Common myeloid progenitor, CD34-positive (primary cell): ENCODE measurements around the gene TNFAIP8L3.

Experiments used
- CTCF ChIA-PET: fragments of 350-600 bp; sonication (Branson Sonifier 250); formaldehyde crosslinking; loops from one replicate; lab custom pipeline; 2021; ENCODE audit warnings: antibody characterized with exemption; lab: Charles Lee
- POLR2A ChIA-PET: fragments of 350-600 bp; sonication (Branson Sonifier 250); formaldehyde crosslinking; loops from one replicate; lab custom pipeline; 2021; ENCODE audit warnings: antibody characterized with exemption; lab: Charles Lee
- DNase-seq, 3 donors: peaks; one replicate each; pipeline versions ENCODE4 v3.0.0 to v3.0.0-alpha.2; 2013
- H3K27ac ChIP-seq, 2 experiments: 1 replicate in 1 of 2; 2 replicates in 1 of 2; pipeline ENCODE4 v1.7.0; 2013; ENCODE audit warnings: inconsistent platforms in 2 of 2, low read length in 2 of 2, mild to moderate bottlenecking in 2 of 2, low read depth in 1 of 2, moderate library complexity in 1 of 2; ENCODE audit not compliant: severe bottlenecking in 2 of 2, insufficient read depth in 1 of 2, poor library complexity in 1 of 2
- H3K27me3 ChIP-seq, 5 experiments: replicated peaks in 2 of 5; 1 replicate in 3 of 5; 2 replicates in 2 of 5; pipeline versions ENCODE4 v1.6.1 to v1.7.0; 2013; ENCODE audit warnings: low read length in 4 of 5, mild to moderate bottlenecking in 2 of 5, moderate library complexity in 2 of 5, inconsistent platforms in 1 of 5; ENCODE audit not compliant: insufficient read depth in 5 of 5, control insufficient read depth in 4 of 5
- H3K36me3 ChIP-seq, 4 experiments: 1 replicate in 2 of 4; 2 replicates in 2 of 4; pipeline versions ENCODE4 v1.6.1 to v1.7.0; 2013; ENCODE audit warnings: low read length in 3 of 4, control low read depth in 1 of 4, mild to moderate bottlenecking in 1 of 4; ENCODE audit not compliant: control insufficient read depth in 4 of 4, insufficient read depth in 4 of 4
- H3K4me1 ChIP-seq, 4 experiments: 1 replicate in 3 of 4; 2 replicates in 1 of 4; pipeline versions ENCODE4 v1.6.1 to v1.7.1; 2013; ENCODE audit warnings: low read length in 3 of 4, mild to moderate bottlenecking in 3 of 4, control low read depth in 1 of 4, inconsistent platforms in 1 of 4, moderate library complexity in 1 of 4; ENCODE audit not compliant: control insufficient read depth in 4 of 4, insufficient read depth in 4 of 4; ENCODE audit errors: control extremely low read depth in 1 of 4
- H3K4me3 ChIP-seq, 7 experiments: 1 replicate in 4 of 7; 2 replicates in 3 of 7; pipeline versions ENCODE4 v1.5.1 to v1.7.0; 2013; ENCODE audit warnings: mild to moderate bottlenecking in 7 of 7, low read length in 6 of 7, moderate library complexity in 6 of 7, inconsistent platforms in 2 of 7, low read depth in 2 of 7, control low read depth in 1 of 7; ENCODE audit not compliant: insufficient read depth in 4 of 7, control insufficient read depth in 1 of 7; ENCODE audit errors: extremely low read depth in 1 of 7
- H3K9me3 ChIP-seq, 5 experiments: 1 replicate in 4 of 5; 2 replicates in 1 of 5; pipeline versions ENCODE4 v1.6.1 to v1.7.1; 2013; ENCODE audit warnings: low read length in 4 of 5, mild to moderate bottlenecking in 2 of 5, inconsistent platforms in 1 of 5, low read depth in 1 of 5, moderate library complexity in 1 of 5; ENCODE audit not compliant: control insufficient read depth in 4 of 5, insufficient read depth in 2 of 5; ENCODE audit errors: control extremely low read depth in 1 of 5
- WGBS: methylation state at CpG from one replicate; pipeline ENCODE4 v1.1.5; 2013; ENCODE audit not compliant: insufficient coverage; 5-methylcytosine and 5-hydroxymethylcytosine counted together

The TNFAIP8L3 gene

DNA sequence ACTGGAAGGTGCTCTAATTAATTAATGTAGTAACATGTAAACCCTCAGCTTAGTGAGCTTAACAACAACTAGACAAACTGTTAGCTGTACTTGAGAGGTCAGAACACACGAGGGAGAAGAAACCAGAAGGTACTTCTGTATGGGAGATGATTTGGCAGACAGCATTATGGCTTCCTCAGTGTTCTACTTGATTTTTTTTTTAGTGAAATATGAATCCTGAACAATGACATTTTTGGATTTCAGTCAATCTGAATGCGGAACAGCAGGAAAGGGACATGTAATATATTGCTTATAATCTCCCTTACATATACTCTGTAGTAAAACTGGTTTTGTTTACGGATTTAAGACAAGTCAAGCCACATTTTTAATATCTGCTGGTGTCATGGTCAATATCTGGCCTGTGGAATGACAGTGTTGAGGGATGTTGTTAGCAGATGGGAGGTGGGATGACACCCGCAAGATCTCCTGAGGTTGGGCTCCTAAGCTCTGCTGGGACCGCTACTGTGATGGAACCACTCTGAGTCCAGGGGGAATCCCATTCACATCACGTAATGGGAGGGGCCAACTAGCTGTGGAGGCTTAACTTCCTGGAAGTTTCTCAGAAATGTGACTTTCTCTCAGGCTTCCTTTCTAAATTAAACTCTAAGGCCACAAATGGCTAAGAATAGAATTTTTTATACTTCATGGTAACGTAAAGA, 18.7 kb downstream of the TNFAIP8L3 start:
- ChIA-PET POLR2A (no interaction called here), CTCF (interaction anchor here (1.4 kb wide), 1 partner anchor 11 kb away, joined by 5 read pairs; no protein-coding TSS in a partner anchor)
- peaks cover 0 to 20% (median 13%) of the 10 kb centered on the region in 4 experiments for H3K4me1 ChIP-seq
- peak in 1 of 3 donors; percentile 22 for DNase-seq
- H3K36me3 ChIP-seq, result no peaks in the 10 kb centered on the region
- H3K27ac ChIP-seq, result no peak overlapping the region
- 72% methylated on average over 2 of the region's 7 CpGs for WGBS
- no peaks in the 10 kb centered on the region for H3K9me3 ChIP-seq
- no peak overlapping the region for H3K4me3 ChIP-seq
- no peaks in the 10 kb centered on the region for H3K27me3 ChIP-seq

DNA sequence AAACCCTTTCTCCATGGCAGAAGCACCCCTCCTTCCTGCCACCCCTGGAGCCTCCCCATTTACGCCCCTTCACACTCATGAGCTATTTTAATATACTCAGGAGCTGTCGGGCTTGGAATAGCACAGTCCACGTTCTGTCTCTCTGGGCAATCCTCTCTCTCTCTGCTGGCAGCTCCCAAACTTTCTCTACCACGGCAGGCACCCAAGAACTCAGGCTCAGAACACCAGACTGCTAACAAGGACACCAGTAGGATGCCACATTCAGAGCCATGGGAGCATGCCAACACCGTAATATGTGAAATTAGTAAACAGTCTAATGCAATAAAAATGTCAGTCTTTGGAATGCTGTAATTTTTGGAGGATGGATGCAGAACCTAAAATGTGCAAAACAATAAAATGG, 19.3 kb downstream of the TNFAIP8L3 start:
- CTCF ChIA-PET, result no interaction called here

DNA sequence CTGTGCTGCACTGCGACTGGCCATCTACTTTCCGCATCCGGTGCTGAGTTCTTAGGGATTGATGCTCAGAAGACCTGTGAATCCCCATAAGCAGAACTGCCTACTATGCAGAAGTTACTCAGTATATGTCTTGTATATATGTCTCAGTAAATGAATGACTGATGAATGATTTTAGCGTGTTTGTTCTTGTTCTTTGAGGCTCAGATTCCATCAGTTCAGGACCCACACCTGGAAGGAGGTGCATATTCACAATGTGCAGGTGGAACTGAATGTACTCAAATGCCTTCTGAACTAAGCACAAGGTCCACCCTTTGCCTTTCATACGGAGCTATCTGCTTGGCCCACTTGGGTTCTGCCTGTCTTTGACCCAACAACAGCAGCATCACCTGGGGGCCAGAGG, 19.8 kb downstream of the TNFAIP8L3 start:
- 100% methylated on average over 2 of the region's 5 CpGs for WGBS
- H3K27me3 ChIP-seq, result no peaks in the 10 kb centered on the region
- H3K36me3 ChIP-seq, result no peaks in the 10 kb centered on the region
- H3K9me3 ChIP-seq, result no peaks in the 10 kb centered on the region
- H3K4me3 ChIP-seq, result no peak overlapping the region
- peaks cover 0 to 20% (median 13%) of the 10 kb centered on the region in 4 experiments for H3K4me1 ChIP-seq
- CTCF ChIA-PET, result no interaction called here
- POLR2A ChIA-PET, result no interaction called here
- no peak for DNase-seq
- no peak overlapping the region for H3K27ac ChIP-seq

More for the DNA sequence above, 19.3 kb downstream of the TNFAIP8L3 start:
- WGBS, result 86% methylated on average over 3 of the region's 5 CpGs
- Histone ChIP-seq H3K4me3 (no peak overlapping the region), H3K9me3 (no peaks in the 10 kb centered on the region), H3K27me3 (no peaks in the 10 kb centered on the region), H3K36me3 (no peaks in the 10 kb centered on the region), H3K4me1 (peaks cover 0 to 20% (median 13%) of the 10 kb centered on the region in 4 experiments), H3K27ac (no peak overlapping the region)
- POLR2A ChIA-PET, result no interaction called here
- no peak for DNase-seq

DNA sequence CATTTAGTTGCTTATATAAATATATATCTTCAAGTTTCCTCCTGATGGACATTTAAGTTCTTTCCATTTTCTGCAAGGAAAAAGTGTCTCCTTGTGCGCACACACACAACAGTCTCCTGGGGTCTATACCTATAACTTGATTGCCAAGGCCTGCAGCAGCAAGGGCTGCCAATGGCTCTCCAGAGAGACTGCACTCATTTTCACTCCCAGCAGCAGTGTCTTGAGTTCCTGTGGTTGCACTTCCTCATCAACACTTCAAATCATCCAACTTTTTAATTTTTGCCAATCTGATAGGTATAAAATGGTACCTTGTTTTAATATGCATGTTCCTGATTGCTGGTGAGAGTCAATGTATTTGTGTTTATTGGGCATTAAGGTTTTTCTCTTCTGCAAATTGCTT, 23.1 kb downstream of the TNFAIP8L3 start:
- Histone ChIP-seq H3K4me1 (peaks cover 0 to 6% (median 2%) of the 10 kb centered on the region in 4 experiments), H3K27ac (no peak overlapping the region), H3K9me3 (no peaks in the 10 kb centered on the region), H3K27me3 (no peaks in the 10 kb centered on the region), H3K4me3 (no peak overlapping the region), H3K36me3 (no peaks in the 10 kb centered on the region)
- DNase-seq, result peak in 1 of 3 donors; percentile 31
- CTCF ChIA-PET, result no interaction called here
- 100% methylated on average over 1 of the region's 1 CpG for WGBS
- POLR2A ChIA-PET, result no interaction called here

DNA sequence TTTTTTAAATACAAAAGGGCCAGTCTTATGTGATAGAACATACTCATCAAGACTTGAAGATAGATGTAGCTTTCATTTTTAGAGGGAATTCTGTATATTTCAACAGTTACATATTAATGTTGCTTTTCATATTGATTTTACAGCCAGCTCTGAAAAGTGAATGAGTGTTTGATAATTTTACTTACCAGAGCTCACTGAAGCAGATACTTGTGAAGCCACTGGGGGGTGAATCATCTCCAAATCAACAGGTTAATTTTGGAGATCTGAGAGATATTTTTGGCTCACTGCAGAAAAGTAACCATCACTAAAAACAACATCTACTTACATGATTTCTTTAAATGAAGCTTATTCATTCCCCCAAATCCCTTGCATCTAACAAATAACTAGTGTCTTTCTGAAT, 24.7 kb downstream of the TNFAIP8L3 start:
- CTCF ChIA-PET, result no interaction called here
- no peak for DNase-seq
- H3K36me3 ChIP-seq, result no peaks in the 10 kb centered on the region
- no peak overlapping the region for H3K4me3 ChIP-seq
- no peaks in the 10 kb centered on the region for H3K27me3 ChIP-seq
- H3K4me1 ChIP-seq, result no peaks in the 10 kb centered on the region
- H3K9me3 ChIP-seq, result peaks cover 0 to 2% (median 0%) of the 10 kb centered on the region in 5 experiments
- POLR2A ChIA-PET, result no interaction called here
- H3K27ac ChIP-seq, result no peak overlapping the region

DNA sequence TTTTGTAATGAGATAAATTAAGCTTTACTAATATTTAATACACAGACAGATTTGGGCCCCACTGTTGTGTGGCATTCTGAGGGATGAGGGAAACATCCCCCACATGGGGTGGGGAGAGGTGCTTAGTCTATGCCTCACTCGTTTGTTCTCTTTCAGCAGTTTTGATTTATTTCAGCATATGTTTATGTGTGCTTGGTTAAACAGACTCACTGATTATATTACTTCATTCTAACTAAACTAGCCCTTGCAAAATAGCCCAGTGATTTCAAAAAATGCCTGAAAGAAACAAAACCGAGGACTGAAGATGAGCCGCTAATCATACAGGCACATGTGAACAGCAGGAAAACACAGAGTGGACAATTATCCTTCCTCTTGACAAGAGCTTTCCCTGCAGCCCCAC, 27.2 kb downstream of the TNFAIP8L3 start:
- CTCF ChIA-PET, result no interaction called here

DNA sequence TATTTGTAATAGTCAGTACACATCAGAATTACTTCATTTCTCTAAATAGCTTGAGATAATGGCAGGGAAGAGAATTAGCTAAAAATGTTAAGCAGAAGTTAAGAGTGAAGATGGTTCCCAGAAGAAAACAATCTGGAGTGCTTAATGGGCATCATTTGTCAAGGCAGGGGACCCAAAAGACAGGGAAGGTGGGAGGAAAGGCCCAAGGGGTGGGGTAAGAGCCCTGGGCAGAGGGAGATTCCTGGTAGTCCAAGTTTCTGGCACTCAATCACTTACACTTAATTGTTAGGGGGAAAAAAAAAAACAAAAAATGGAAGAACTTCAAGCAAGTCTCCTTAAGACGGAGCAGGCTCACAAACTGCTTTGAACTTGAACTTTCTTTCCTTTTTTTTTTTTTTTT, 28.9 kb downstream of the TNFAIP8L3 start:
- CTCF ChIA-PET, result interaction anchor here (0.6 kb wide), 1 partner anchor 374 kb away, joined by 3 read pairs; no protein-coding TSS in a partner anchor
- H3K4me3 ChIP-seq, result no peak overlapping the region
- H3K27ac ChIP-seq, result no peak overlapping the region
- POLR2A ChIA-PET, result no interaction called here
- no peaks in the 10 kb centered on the region for H3K4me1 ChIP-seq
- H3K9me3 ChIP-seq, result peaks cover 0 to 2% (median 0%) of the 10 kb centered on the region in 5 experiments
- DNase-seq, result no peak
- H3K27me3 ChIP-seq, result peaks cover 0 to 4% (median 0%) of the 10 kb centered on the region in 5 experiments
- no peaks in the 10 kb centered on the region for H3K36me3 ChIP-seq
- 83% methylated on average over 1 of the region's 1 CpG for WGBS

More for the DNA sequence above, 27.2 kb downstream of the TNFAIP8L3 start:
- WGBS, result 100% methylated on average over 2 of the region's 3 CpGs
- DNase-seq, result no peak
- no peak overlapping the region for H3K4me3 ChIP-seq
- H3K27ac ChIP-seq, result no peak overlapping the region
- peaks cover 0 to 2% (median 0%) of the 10 kb centered on the region in 5 experiments for H3K27me3 ChIP-seq
- H3K36me3 ChIP-seq, result no peaks in the 10 kb centered on the region
- POLR2A ChIA-PET, result no interaction called here
- peaks cover 0 to 2% (median 0%) of the 10 kb centered on the region in 5 experiments for H3K9me3 ChIP-seq
- no peaks in the 10 kb centered on the region for H3K4me1 ChIP-seq
